Osteoblast (primary cell): Measurements from ENCODE around the gene CHRDL2. TPM values are rescaled to one million over a fixed set of nuclear protein-coding genes. Genes with fewer than 3 reads are reported as not detected.
"Not testable (repeated sequence)": the region's sequence is repeated elsewhere in the genome, so short reads cannot be mapped to it uniquely, and the experiment has no call there.

Source experiments
- DNase-seq: peaks from one replicate; pipeline ENCODE4 v3.0.0; 2011; ENCODE audit warnings: low spot score, mixed read lengths; ENCODE audit not compliant: insufficient read length; ENCODE audit errors: missing footprints
- H2AFZ ChIP-seq: 2 replicates; pipeline ENCODE4 v1.6.0; 2011; ENCODE audit warnings: mild to moderate bottlenecking, low read length
- H3K27ac ChIP-seq: 2 replicates; pipeline ENCODE4 v1.5.1; 2011; ENCODE audit warnings: mild to moderate bottlenecking, low read depth, low read length, moderate library complexity
- H3K27me3 ChIP-seq: 2 replicates; pipeline ENCODE4 v1.6.0; 2012; ENCODE audit warnings: mild to moderate bottlenecking, control low read depth, inconsistent platforms, low read length, moderate library complexity; ENCODE audit not compliant: insufficient read depth
- H3K36me3 ChIP-seq: 2 replicates; pipeline ENCODE4 v1.5.1; 2011; ENCODE audit warnings: mild to moderate bottlenecking, low read length, control low read depth, moderate library complexity; ENCODE audit not compliant: insufficient read depth
- H3K4me1 ChIP-seq: 2 replicates; pipeline ENCODE4 v1.5.1; 2011; ENCODE audit warnings: mild to moderate bottlenecking, low read length, control low read depth, moderate library complexity; ENCODE audit not compliant: insufficient read depth
- H3K4me2 ChIP-seq: 2 replicates; pipeline ENCODE4 v1.6.0; 2011; ENCODE audit warnings: mild to moderate bottlenecking, low read length; ENCODE audit not compliant: insufficient read depth
- H3K4me3 ChIP-seq: fragments of 200-600 bp; sonication (generic); 3 replicates; pipeline ENCODE4 v1.5.1; 2012; ENCODE audit warnings: mild to moderate bottlenecking, low read length, inconsistent platforms; ENCODE audit not compliant: insufficient read depth
- H3K79me2 ChIP-seq: 2 replicates; pipeline ENCODE4 v1.6.0; 2012; ENCODE audit warnings: mild to moderate bottlenecking, low read length, control low read depth, inconsistent platforms; ENCODE audit not compliant: insufficient read depth
- H3K9me3 ChIP-seq: 2 replicates; pipeline ENCODE4 v1.5.1; 2011; ENCODE audit warnings: low read depth, low read length, control low read depth
- H4K20me1 ChIP-seq: 2 replicates; pipeline ENCODE4 v1.6.0; 2012; ENCODE audit warnings: mild to moderate bottlenecking, low read length, control low read depth; ENCODE audit not compliant: insufficient read depth
- CTCF ChIP-seq: IDR thresholded peaks from 2 replicates; pipeline ENCODE4 v1.5.1; 2011; ENCODE audit warnings: mild to moderate bottlenecking, low read depth, low read length, moderate library complexity; ENCODE audit errors: extremely low read depth
- total RNA-seq: library from RNA; depleted of rRNA; stranded (reverse); fragments of >200 nt; gene quantifications from 2 replicates; pipeline ENCODE4 v1.2.3, GENCODE V29; 2012

Gene CHRDL2
- total RNA-seq, 1 donor = under 0.01 TPM

GRCh38 chr11:74751303-74751702, 20.1 kb upstream of the CHRDL2 start:
- Histone ChIP-seq H3K4me1 (peaks cover 49% of the 10 kb centered on the region), H3K4me3 (no peak overlapping the region), H3K79me2 (peaks cover 69% of the 10 kb centered on the region), H3K9me3 (no peaks in the 10 kb centered on the region), H3K36me3 (no peaks in the 10 kb centered on the region), H3K27me3 (no peaks in the 10 kb centered on the region), H3K4me2 (peak overlapping the region; percentile 16), H4K20me1 (peaks cover 7% of the 10 kb centered on the region), H2AFZ (no peak overlapping the region), H3K27ac (no peak overlapping the region)
- TF ChIP-seq CTCF = no peak
- DNase-seq = no peak

- peaks cover 62% of the 10 kb centered on the region for H3K79me2 ChIP-seq
- H3K4me3 ChIP-seq, H3K27me3 ChIP-seq, H4K20me1 ChIP-seq, H3K27ac ChIP-seq, H2AFZ ChIP-seq, H3K36me3 ChIP-seq, DNase-seq, H3K9me3 ChIP-seq: not testable (repeated sequence)
- H3K4me2 ChIP-seq = peak overlapping the region; percentile 87
- peaks cover 42% of the 10 kb centered on the region for H3K4me1 ChIP-seq
These were observed 19.4 kb upstream of the CHRDL2 start for GRCh38 chr11:74750598-74750997.

- H3K27ac ChIP-seq = peak overlapping the region; percentile 59
- peaks cover 56% of the 10 kb centered on the region for H3K79me2 ChIP-seq
- peak overlapping the region; percentile 87 for H3K4me2 ChIP-seq
- H3K36me3 ChIP-seq = no peaks in the 10 kb centered on the region
- H3K27me3 ChIP-seq = no peaks in the 10 kb centered on the region
- DNase-seq = no peak
- peak overlapping the region; percentile 78 for H2AFZ ChIP-seq
- no peaks in the 10 kb centered on the region for H3K9me3 ChIP-seq
- no peak for TF ChIP-seq CTCF
- H3K4me1 ChIP-seq = peaks cover 35% of the 10 kb centered on the region
- peak overlapping the region; percentile 91 for H3K4me3 ChIP-seq
- no peaks in the 10 kb centered on the region for H4K20me1 ChIP-seq
These were observed 18.7 kb upstream of the CHRDL2 start for GRCh38 chr11:74749965-74750296.

GRCh38 chr11:74749127-74749964, 18.1 kb upstream of the CHRDL2 start:
- peak overlapping the region; percentile 82 for H3K27ac ChIP-seq
- H3K4me3 ChIP-seq = peak overlapping the region; percentile 91
- no peaks in the 10 kb centered on the region for H3K36me3 ChIP-seq
- H3K4me2 ChIP-seq = peak overlapping the region; percentile 87
- peaks cover 30% of the 10 kb centered on the region for H3K4me1 ChIP-seq
- H3K79me2 ChIP-seq = peaks cover 56% of the 10 kb centered on the region
- H3K9me3 ChIP-seq = no peaks in the 10 kb centered on the region
- H3K27me3 ChIP-seq = no peaks in the 10 kb centered on the region
- DNase-seq = peak; percentile 96
- H2AFZ ChIP-seq = peak overlapping the region; percentile 78
- no peak for TF ChIP-seq CTCF
- H4K20me1 ChIP-seq = no peaks in the 10 kb centered on the region
